WI38 (cell line): ENCODE results near the gene MOV10L1.

Source experiments
- H3K4me3 ChIP-seq: 2 replicates; pipeline ENCODE4 v1.5.1; 2011; ENCODE audit warnings: low read depth, mild to moderate bottlenecking, control low read depth, low read length
- CTCF ChIP-seq: IDR thresholded peaks from 2 replicates; pipeline ENCODE4 v1.5.1; 2012; ENCODE audit warnings: low read depth, mild to moderate bottlenecking, control low read depth, low read length

Gene MOV10L1

DNA sequence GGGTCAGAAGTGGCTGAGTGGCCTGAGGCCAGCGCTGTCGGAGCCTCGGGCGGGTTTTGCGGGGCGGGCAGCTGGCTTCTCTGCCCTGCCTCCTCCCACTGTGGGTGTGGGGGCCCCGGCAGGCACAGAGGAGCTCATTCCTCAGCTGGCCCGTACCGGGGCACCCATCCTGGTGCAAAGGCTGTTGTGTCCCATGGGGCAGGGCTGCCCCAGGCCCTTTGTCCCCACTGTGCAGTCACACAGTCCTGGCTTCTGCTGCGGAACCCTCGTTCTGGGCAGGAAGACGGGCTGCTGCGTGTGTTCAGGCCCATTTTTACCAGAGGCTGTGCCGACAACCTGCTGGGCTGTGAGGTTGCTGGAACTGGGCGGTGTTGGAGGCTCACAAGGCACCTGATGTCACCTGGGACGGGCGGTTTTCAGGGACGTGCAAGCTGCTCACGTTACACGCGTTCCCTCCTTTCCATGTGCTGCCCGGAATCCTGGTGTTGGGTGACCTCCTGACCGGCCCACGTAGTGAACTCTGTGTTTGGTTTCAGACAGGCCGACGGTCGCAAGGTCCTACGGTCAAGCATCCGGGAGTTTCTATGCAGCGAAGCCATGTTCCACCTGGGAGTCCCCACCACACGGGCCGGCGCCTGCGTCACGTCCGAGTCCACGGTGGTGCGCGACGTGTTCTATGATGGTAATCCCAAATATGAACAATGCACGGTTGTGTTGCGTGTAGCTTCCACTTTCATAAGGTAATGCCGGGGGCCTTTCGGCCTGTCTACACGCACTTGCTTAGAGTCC is 116.2 kb downstream of the MOV10L1 start:
- no peak overlapping the region for H3K4me3 ChIP-seq

DNA sequence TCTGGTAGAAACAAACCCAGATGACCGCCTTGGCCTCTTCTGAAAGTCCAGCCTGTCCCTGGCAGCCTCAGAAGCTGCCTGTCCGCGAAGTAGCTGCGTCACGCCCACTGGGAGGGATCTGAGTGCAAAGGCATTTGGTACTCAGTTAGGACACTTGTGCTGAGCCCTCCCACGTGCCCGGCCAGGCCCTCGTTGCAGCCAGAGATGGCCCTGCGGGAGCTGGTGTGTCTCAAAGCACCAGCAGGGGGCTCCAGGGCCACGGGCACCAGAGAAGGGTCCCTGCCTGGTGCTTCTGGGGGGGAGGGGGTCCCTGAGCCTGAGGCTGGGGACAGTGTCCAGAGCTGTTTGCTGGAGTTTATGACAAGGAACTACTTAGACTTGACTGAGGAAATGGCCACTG is 116.8 kb downstream of the MOV10L1 start:
- no peak overlapping the region for H3K4me3 ChIP-seq
- TF ChIP-seq CTCF, result peak; percentile 39

More for the DNA sequence above, 116.2 kb downstream of the MOV10L1 start:
- no peak for TF ChIP-seq CTCF

- H3K4me3 ChIP-seq, result no peak overlapping the region
- TF ChIP-seq CTCF, result no peak
Observed at GRCh38 chr22:50207383-50208140, 117.8 kb downstream of the MOV10L1 start.

DNA sequence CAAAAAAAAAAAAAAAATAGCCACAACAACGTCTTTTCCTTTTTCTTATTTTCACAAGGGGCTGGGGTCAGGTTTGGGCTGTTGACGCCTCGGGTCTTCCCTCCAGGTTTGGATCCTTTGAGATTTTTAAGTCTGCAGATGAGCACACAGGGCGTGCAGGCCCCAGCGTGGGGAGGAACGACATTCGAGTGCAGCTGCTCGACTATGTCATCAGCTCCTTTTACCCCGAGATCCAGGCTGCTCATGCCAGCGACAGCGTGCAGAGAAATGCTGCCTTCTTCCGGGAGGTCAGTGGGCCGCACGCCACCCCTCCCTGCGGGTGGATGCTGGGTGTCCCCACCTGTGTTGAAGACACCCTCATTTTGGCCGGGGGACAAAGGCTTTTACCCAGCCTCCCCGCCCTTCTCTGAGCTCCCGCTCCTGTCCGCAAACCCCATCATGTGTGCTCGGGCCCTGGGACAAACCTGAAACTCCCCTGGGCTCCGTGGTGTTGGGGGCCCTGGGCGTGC is 118.7 kb downstream of the MOV10L1 start:
- TF ChIP-seq CTCF, result no peak
- no peak overlapping the region for H3K4me3 ChIP-seq

- TF ChIP-seq CTCF, result no peak
- no peak overlapping the region for H3K4me3 ChIP-seq
Observed at GRCh38 chr22:50208939-50209892, 119.4 kb downstream of the MOV10L1 start.

GRCh38 chr22:50209893-50210292 is 120.1 kb downstream of the MOV10L1 start:
- peak; percentile 84 for TF ChIP-seq CTCF
- no peak overlapping the region for H3K4me3 ChIP-seq
